Upper lobe of left lung (tissue), 4 donors: ENCODE measurements around the gene CDK5R1.

Experiments used
- CTCF ChIP-seq, 6 experiments: fragments of 450-650 bp in 4 of 6; fragments of 200-600 bp in 2 of 6; sonication (generic) in 2 of 6; IDR thresholded peaks; one replicate each; pipeline ENCODE4 v1.5.1; 2016 to 2019; ENCODE audit warnings: antibody characterized with exemption in 6 of 6
- POLR2A ChIP-seq, 4 donors: fragments of 450-650 bp; IDR thresholded peaks; one replicate each; pipeline ENCODE4 v1.5.1; 2016 to 2017; ENCODE audit warnings: antibody characterized with exemption in 4 of 4, mild to moderate bottlenecking in 2 of 4

- no peak for TF ChIP-seq POLR2A (IDR thresholded peaks at IDR 0.05)
- no peak for TF ChIP-seq CTCF (IDR thresholded peaks at IDR 0.05)
Measured at GRCh38 chr17:32481193-32481592, 5.6 kb upstream of the CDK5R1 start.
